ENCODE data around the gene TEX12. TPM values are rescaled to one million over a fixed set of nuclear protein-coding genes. Genes with fewer than 3 reads are reported as not detected.

The TEX12 gene
- total and polyA plus RNA-seq, 2 of the 8 experiments (the other 6 are each of a cell fraction or from before 2014, with no cell fraction given) = not detected

GRCh38 chr11:112128483-112129121, 38.6 kb upstream of the TEX12 start:
- H3K18ac ChIP-seq (ENCODE audit: extremely low read depth, low read length) = no peak overlapping the region
- no peak overlapping the region for H4K8ac ChIP-seq (ENCODE audit: extremely low read depth, insufficient read depth, low read length)
- no peak overlapping the region for H3K23ac ChIP-seq (ENCODE audit: insufficient read length)
- H3K9ac ChIP-seq (replicated peaks in 1 of 4; ENCODE audit: extremely low read depth in 1 of 4, low read depth in 3 of 4, low read length in 3 of 4) = no peak overlapping the region
- no peak overlapping the region for H2BK5ac ChIP-seq (ENCODE audit: low read depth, low read length)
- H3K79me2 ChIP-seq (ENCODE audit: control insufficient read depth in 1 of 2, insufficient read depth in 2 of 2, low read length in 2 of 2) = no peaks in the 10 kb centered on the region
- H2AK5ac ChIP-seq (ENCODE audit: low read depth, low read length) = no peak overlapping the region
- FAIRE-seq (no peak), DNase-seq (ENCODE audit: low read depth in 1 of 2, low spot score in 2 of 2) (no peak)
- no peak overlapping the region for H2AFZ ChIP-seq (ENCODE audit: low read length)
- no peak overlapping the region for H2BK20ac ChIP-seq (ENCODE audit: low read length)
- H2BK12ac ChIP-seq (ENCODE audit: low read depth, low read length) = no peak overlapping the region
- H3K4me1 ChIP-seq (replicated peaks in 1 of 4; ENCODE audit: control insufficient read depth in 3 of 4, insufficient read depth in 4 of 4, low read length in 3 of 4) = no peaks in the 10 kb centered on the region
- no peak overlapping the region for H3K4ac ChIP-seq (replicated peaks; ENCODE audit: insufficient read length, low read depth, low read length)
- TF ChIP-seq CREB1 (IDR thresholded peaks at IDR 0.05) = no peak
- no peak for TF ChIP-seq CBX5 (IDR thresholded peaks at IDR 0.05; ENCODE audit: low read depth, low read length)
- TF ChIP-seq SIRT6 (IDR thresholded peaks at IDR 0.05; ENCODE audit: low read length) = no peak
- TF ChIP-seq TAF7 (optimal IDR thresholded peaks at IDR 0.05; ENCODE audit: borderline replicate concordance, low read depth, low read length) = no peak
- TF ChIP-seq TEAD4 (IDR thresholded peaks at IDR 0.05; ENCODE audit: low read depth, low read length) = no peak
- TF ChIP-seq SRF (IDR thresholded peaks at IDR 0.05; ENCODE audit: low read depth, low read length) = no peak
- no peak for TF ChIP-seq YY1 (IDR thresholded peaks at IDR 0.05; ENCODE audit: low read depth, low read length)
- TF ChIP-seq MAX (IDR thresholded peaks at IDR 0.05) = no peak
- no peak for TF ChIP-seq BACH1 (IDR thresholded peaks at IDR 0.05; ENCODE audit: low read length)
- no peak for TF ChIP-seq TCF12 (IDR thresholded peaks at IDR 0.05; ENCODE audit: low read depth, low read length)
- TF ChIP-seq ATF3 (IDR thresholded peaks at IDR 0.05; ENCODE audit: insufficient read depth, low read depth, low read length) = no peak
- H3K79me1 ChIP-seq (ENCODE audit: low read depth, low read length) = no peaks in the 10 kb centered on the region
- no peak overlapping the region for H2BK120ac ChIP-seq (replicated peaks; ENCODE audit: low read depth, low read length)
- 89% methylated on average over 3 of the region's 3 CpGs; no CpG with 5 or more reads in 1 of the 2 experiments for WGBS, 2 experiments (ENCODE audit: extremely low coverage in 1 of 2, insufficient coverage in 1 of 2, insufficient read length in 1 of 2, insufficient replicate concordance in 2 of 2, low coverage in 1 of 2, low lambda C conversion rate in 2 of 2, missing lambda C conversion rate in 1 of 2)
- H3K36me3 ChIP-seq (ENCODE audit: control insufficient read depth in 2 of 4, insufficient read depth in 4 of 4, low read length in 3 of 4) = no peaks in the 10 kb centered on the region
- H3K4me3 ChIP-seq (ENCODE audit: extremely low read depth in 1 of 4, insufficient read depth in 2 of 4, low read depth in 3 of 4, low read length in 4 of 4) = no peak overlapping the region
- no peaks in the 10 kb centered on the region; the same call in 1 of the 2 replicates for H3K23me2 ChIP-seq (ENCODE audit: low read depth, low read length)
- POLR2A ChIA-PET (ENCODE audit: partially characterized antibody) = no interaction called here
- no peak overlapping the region for H4K91ac ChIP-seq (replicated peaks; ENCODE audit: insufficient read length, low read length)
- H2BK15ac ChIP-seq (ENCODE audit: low read length) = no peak overlapping the region
- CTCF ChIA-PET (ENCODE audit: partially characterized antibody) = interaction anchor here (0.6 to 1.5 kb wide), 5 partner anchors 13 to 114 kb away, joined by 3 to 8 read pairs (median 3); no protein-coding TSS in a partner anchor
- no peak overlapping the region for H4K5ac ChIP-seq (ENCODE audit: insufficient read length, low read depth, low read length)
- no peaks in the 10 kb centered on the region for H3K27me3 ChIP-seq (replicated peaks in 1 of 4; ENCODE audit: control insufficient read depth in 3 of 4, extremely low read depth in 1 of 4, insufficient read depth in 3 of 4, low read length in 3 of 4)
- no peak overlapping the region for H3K27ac ChIP-seq (ENCODE audit: low read depth, low read length)
- no peak overlapping the region for H3K56ac ChIP-seq (replicated peaks; ENCODE audit: insufficient read length, low read depth, low read length)
- H3K14ac ChIP-seq (ENCODE audit: insufficient read length) = no peak overlapping the region
- H4K20me1 ChIP-seq (replicated peaks in 1 of 2; ENCODE audit: control insufficient read depth in 1 of 2, insufficient read depth in 2 of 2, low read length in 2 of 2) = no peaks in the 10 kb centered on the region
- no peaks in the 10 kb centered on the region for H3K9me3 ChIP-seq (ENCODE audit: insufficient read depth in 2 of 2, low read depth in 1 of 2, low read length in 1 of 2)
- H3K4me2 ChIP-seq (ENCODE audit: insufficient read depth in 1 of 2, low read depth in 2 of 2, low read length in 2 of 2) = no peak overlapping the region
